SK-N-SH (cell line): ENCODE results near the gene PPP1R1B. TPM values are rescaled to one million over a fixed set of nuclear protein-coding genes. Genes with fewer than 3 reads are reported as not detected.

Experiments
- CTCF ChIA-PET: fragments of 300-600, 350-600 bp; formaldehyde crosslinking; extraction: SDS; loops from one replicate; lab custom pipeline; 2021; lab: Yijun Ruan, JAX
- POLR2A ChIA-PET: fragments of 350-600 bp; sonication (Branson Sonifier 250); formaldehyde crosslinking; extraction: SDS; loops from one replicate; lab custom pipeline; 2020; ENCODE audit warnings: antibody characterized with exemption, inconsistent platforms; lab: Yijun Ruan, JAX
- DNase-seq: peaks from one replicate; pipeline ENCODE4 v3.0.0; 2012
- H2AFZ ChIP-seq: fragments of 200-600 bp; sonication (generic); 2 replicates; pipeline ENCODE4 v1.8.1; 2016; ENCODE audit warnings: antibody characterized with exemption, mild to moderate bottlenecking, low read depth
- H3F3A ChIP-seq: fragments of 200-600 bp; sonication (generic); replicated peaks from 2 replicates; pipeline ENCODE3; 2016; ENCODE audit warnings: antibody characterized with exemption, mild to moderate bottlenecking; ENCODE audit not compliant: insufficient read depth
- H3K27ac ChIP-seq, 2 experiments: fragments of 200-500 bp in 1 of 2; fragments of 200-600 bp in 1 of 2; sonication (Bioruptor generic) in 1 of 2; sonication (generic), shearing (Covaris generic) in 1 of 2; 2 replicates each; pipeline versions ENCODE4 v1.5.1 to v1.6.1; 2014 to 2016; ENCODE audit warnings: low read depth in 2 of 2, inconsistent platforms in 1 of 2, low read length in 1 of 2, mild to moderate bottlenecking in 1 of 2, mixed read lengths in 1 of 2
- H3K27me3 ChIP-seq: fragments of 200-600 bp; sonication (generic), shearing (Covaris generic); 2 replicates; pipeline ENCODE4 v1.6.1; 2016; ENCODE audit warnings: mixed run types; ENCODE audit not compliant: insufficient read depth
- H3K36me3 ChIP-seq, 2 experiments: fragments of 200-500 bp in 1 of 2; fragments of 200-600 bp in 1 of 2; sonication (Bioruptor generic) in 1 of 2; sonication (generic) in 1 of 2; replicated peaks in 1 of 2; 2 replicates each; pipeline versions ENCODE3 to v1.5.1; 2014 to 2016; ENCODE audit warnings: low read length in 1 of 2, mild to moderate bottlenecking in 1 of 2; ENCODE audit not compliant: insufficient read depth in 2 of 2, control insufficient read depth in 1 of 2
- H3K4me1 ChIP-seq, 2 experiments: fragments of 200-500 bp in 1 of 2; fragments of 200-600 bp in 1 of 2; sonication (Bioruptor generic) in 1 of 2; sonication (generic), shearing (Covaris generic) in 1 of 2; 2 replicates each; pipeline versions ENCODE4 v1.5.1 to v1.6.1; 2014 to 2016; ENCODE audit warnings: low read depth in 1 of 2, low read length in 1 of 2, mixed run types in 1 of 2; ENCODE audit not compliant: insufficient read depth in 2 of 2, control insufficient read depth in 1 of 2
- H3K4me2 ChIP-seq: fragments of 200-600 bp; sonication (generic), shearing (Covaris generic); 2 replicates; pipeline ENCODE4 v1.6.1; 2017; ENCODE audit warnings: mixed run types
- H3K4me3 ChIP-seq, 2 experiments: fragments of 200-500 bp in 1 of 2; fragments of 200-600 bp in 1 of 2; sonication (Bioruptor generic) in 1 of 2; sonication (generic), shearing (Covaris generic) in 1 of 2; 2 replicates each; pipeline versions ENCODE4 v1.5.1 to v1.8.1; 2014 to 2016; ENCODE audit warnings: low read depth in 2 of 2, inconsistent platforms in 1 of 2, low read length in 1 of 2, mild to moderate bottlenecking in 1 of 2, mixed read lengths in 1 of 2, moderate library complexity in 1 of 2
- H3K79me2 ChIP-seq: fragments of 200-600 bp; sonication (generic); 2 replicates; pipeline ENCODE4 v1.8.1; 2017; ENCODE audit warnings: mild to moderate bottlenecking; ENCODE audit not compliant: insufficient read depth
- H3K9ac ChIP-seq: fragments of 200-600 bp; sonication (generic); 2 replicates; pipeline ENCODE4 v1.6.1; 2017; ENCODE audit warnings: mixed run types
- H3K9me2 ChIP-seq: fragments of 200-600 bp; sonication (generic); 2 replicates; pipeline ENCODE4 v1.6.1; 2017; ENCODE audit warnings: mixed run types
- H3K9me3 ChIP-seq: fragments of 200-600 bp; sonication (generic); 2 replicates; pipeline ENCODE4 v1.6.1; 2017; ENCODE audit warnings: mixed run types, mild to moderate bottlenecking, moderate library complexity
- H4K20me1 ChIP-seq: fragments of 200-600 bp; sonication (generic); 2 replicates; pipeline ENCODE4 v1.6.1; 2017; ENCODE audit warnings: mild to moderate bottlenecking, mixed run types; ENCODE audit not compliant: insufficient read depth
- CHD2 ChIP-seq: fragments of 150-350 bp; IDR thresholded peaks from 2 replicates; pipeline ENCODE4 v1.6.1; 2018; ENCODE audit warnings: low read length; ENCODE audit not compliant: partially characterized antibody
- GABPA ChIP-seq: IDR thresholded peaks from 2 replicates; pipeline ENCODE4 v1.4.0; 2012; ENCODE audit warnings: low read depth, mild to moderate bottlenecking
- NFIC ChIP-seq: IDR thresholded peaks from 2 replicates; pipeline ENCODE4 v1.4.0; 2012; ENCODE audit warnings: borderline replicate concordance
- RCOR1 ChIP-seq: fragments of 150-350 bp; IDR thresholded peaks from 2 replicates; pipeline ENCODE4 v1.6.1; 2017; ENCODE audit warnings: antibody characterized with exemption, low read length
- SIN3A ChIP-seq: IDR thresholded peaks from 2 replicates; pipeline ENCODE4 v1.6.1; 2012; ENCODE audit warnings: low read depth, mild to moderate bottlenecking, low read length, moderate library complexity, borderline replicate concordance
- TAF1 ChIP-seq: IDR thresholded peaks from 2 replicates; pipeline ENCODE4 v1.6.1; 2012; ENCODE audit warnings: low read depth, mild to moderate bottlenecking, low read length, moderate library complexity, borderline replicate concordance
- WGBS: methylation state at CpG from one replicate; pipeline ENCODE4 v1.1.6; 2017; ENCODE audit warnings: low lambda C conversion rate; 5-methylcytosine and 5-hydroxymethylcytosine counted together
- polyA plus RNA-seq, 3 experiments: library from polyadenylated mRNA; depleted of rRNA; stranded (reverse); fragments of >200 nt; gene quantifications; 2 replicates each; pipeline ENCODE4 v1.2.3, GENCODE V29; 2012
- TF ChIP-seq, protein P1 (sequence below): IDR thresholded peaks from 2 replicates; pipeline ENCODE4 v1.6.1; 2012; ENCODE audit warnings: mild to moderate bottlenecking, low read depth, low read length, moderate library complexity
- TF ChIP-seq, protein P2 (sequence below): IDR thresholded peaks from 2 replicates; pipeline ENCODE4; 2012

Gene PPP1R1B
- polyA plus RNA-seq, 1 of the 3 experiments (the other 2 are of a cell fraction): 0.07 TPM

DNA sequence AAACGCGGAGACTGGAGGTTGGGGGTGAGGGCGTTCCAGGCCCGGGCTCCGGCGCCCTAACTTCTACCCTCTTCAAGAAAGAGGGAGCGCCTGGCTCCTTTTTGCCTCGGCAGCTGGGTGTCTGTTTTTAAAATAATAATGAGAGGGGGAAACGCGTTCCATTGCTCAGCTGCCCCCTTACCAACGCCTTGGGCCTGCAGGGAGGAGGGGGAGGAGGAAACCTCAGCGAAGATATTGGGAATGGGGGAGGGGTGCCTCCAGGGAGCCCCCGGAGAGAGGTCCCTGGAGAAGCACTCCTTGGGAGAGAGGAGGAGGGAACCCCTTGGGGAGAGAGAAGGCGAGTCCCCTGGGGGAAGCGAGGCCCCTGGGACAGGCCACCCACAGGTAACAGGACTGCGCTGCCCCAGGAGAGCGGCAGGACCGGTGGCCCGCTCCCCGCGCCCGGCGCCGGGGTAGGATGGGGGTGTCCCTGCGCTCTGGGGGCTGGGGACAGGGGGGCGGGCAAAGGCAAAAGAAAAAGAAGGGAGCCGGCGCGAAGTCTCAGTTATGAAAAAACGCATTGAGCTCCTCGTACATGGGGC lies 21.8 kb upstream of the PPP1R1B start (continued):
- no peak for TF ChIP-seq SIN3A
- no peak for TF ChIP-seq CHD2

DNA sequence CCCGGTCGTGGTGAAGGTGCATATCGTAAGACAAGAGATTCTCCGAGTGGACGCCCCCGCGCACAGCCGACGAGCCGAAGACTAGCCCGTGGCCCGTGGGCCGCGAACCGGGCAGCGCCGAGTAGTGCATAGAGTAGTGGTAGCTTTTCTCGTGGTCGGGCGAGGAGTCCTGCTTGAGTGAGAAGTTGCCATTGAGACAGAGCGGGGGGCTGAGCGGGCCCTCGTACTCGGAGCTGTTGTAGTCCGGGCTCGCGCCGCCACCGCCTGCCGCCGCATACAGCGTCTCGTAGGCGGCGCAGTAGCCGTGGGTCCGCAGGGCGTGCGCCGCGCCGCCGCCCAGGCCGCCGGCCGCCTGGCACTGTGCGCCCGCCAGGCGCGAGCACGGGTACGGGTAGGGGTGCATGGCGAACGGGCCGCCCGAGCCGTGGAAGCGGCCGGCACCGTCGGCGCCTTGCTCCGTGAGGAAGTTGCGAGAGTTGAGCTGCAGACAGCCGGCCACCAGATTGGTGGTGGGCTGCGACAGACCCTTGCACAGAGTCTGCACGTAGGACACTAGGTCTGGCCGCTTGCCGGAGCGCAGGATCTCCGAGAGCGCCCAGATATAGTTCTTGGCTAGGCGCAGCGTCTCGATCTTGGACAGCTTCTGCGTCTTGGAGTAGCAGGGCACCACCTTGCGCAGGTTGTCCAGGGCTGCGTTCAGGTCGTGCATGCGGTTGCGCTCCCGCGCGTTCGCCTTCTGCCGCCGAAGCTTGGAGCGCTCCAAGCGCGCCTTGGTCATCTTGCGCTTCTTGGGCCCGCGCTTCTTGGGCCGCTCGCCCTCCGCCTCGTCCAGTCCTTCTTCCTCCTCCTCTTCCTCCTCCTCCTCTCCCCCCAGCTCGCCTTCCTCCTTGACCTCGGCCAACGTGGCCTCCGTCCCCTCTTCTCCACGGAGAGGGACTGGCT lies 21.0 kb upstream of the PPP1R1B start:
- H3K9me3 ChIP-seq: no peaks in the 10 kb centered on the region
- POLR2A ChIA-PET: no interaction called here
- 11% methylated on average over 35 of the region's 102 CpGs for WGBS
- no peak for TF ChIP-seq TAF1
- no peak for TF ChIP-seq GABPA
- no peak for TF ChIP-seq SIN3A
- TF ChIP-seq, protein P1, sequence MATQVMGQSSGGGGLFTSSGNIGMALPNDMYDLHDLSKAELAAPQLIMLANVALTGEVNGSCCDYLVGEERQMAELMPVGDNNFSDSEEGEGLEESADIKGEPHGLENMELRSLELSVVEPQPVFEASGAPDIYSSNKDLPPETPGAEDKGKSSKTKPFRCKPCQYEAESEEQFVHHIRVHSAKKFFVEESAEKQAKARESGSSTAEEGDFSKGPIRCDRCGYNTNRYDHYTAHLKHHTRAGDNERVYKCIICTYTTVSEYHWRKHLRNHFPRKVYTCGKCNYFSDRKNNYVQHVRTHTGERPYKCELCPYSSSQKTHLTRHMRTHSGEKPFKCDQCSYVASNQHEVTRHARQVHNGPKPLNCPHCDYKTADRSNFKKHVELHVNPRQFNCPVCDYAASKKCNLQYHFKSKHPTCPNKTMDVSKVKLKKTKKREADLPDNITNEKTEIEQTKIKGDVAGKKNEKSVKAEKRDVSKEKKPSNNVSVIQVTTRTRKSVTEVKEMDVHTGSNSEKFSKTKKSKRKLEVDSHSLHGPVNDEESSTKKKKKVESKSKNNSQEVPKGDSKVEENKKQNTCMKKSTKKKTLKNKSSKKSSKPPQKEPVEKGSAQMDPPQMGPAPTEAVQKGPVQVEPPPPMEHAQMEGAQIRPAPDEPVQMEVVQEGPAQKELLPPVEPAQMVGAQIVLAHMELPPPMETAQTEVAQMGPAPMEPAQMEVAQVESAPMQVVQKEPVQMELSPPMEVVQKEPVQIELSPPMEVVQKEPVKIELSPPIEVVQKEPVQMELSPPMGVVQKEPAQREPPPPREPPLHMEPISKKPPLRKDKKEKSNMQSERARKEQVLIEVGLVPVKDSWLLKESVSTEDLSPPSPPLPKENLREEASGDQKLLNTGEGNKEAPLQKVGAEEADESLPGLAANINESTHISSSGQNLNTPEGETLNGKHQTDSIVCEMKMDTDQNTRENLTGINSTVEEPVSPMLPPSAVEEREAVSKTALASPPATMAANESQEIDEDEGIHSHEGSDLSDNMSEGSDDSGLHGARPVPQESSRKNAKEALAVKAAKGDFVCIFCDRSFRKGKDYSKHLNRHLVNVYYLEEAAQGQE: no peak
- no peak for TF ChIP-seq RCOR1
- TF ChIP-seq, protein P2, sequence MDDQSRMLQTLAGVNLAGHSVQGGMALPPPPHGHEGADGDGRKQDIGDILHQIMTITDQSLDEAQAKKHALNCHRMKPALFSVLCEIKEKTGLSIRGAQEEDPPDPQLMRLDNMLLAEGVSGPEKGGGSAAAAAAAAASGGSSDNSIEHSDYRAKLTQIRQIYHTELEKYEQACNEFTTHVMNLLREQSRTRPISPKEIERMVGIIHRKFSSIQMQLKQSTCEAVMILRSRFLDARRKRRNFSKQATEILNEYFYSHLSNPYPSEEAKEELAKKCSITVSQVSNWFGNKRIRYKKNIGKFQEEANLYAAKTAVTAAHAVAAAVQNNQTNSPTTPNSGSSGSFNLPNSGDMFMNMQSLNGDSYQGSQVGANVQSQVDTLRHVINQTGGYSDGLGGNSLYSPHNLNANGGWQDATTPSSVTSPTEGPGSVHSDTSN: no peak
- no peak for TF ChIP-seq NFIC
- TF ChIP-seq, all 33 proteins: peak for 0
- no peak overlapping the region for H3K27ac ChIP-seq
- H4K20me1 ChIP-seq: 0 out of 2 replicates have a peak, but pooled peaks cover 5% of the 10 kb centered on the region
- no peak overlapping the region for H3K4me3 ChIP-seq
- H3K4me2 ChIP-seq: 0 out of 2 replicates have a peak overlapping the region, but pooled peaks have one; percentile 7
- no peaks in the 10 kb centered on the region; a peak in 1 of 4 replicates for H3K4me1 ChIP-seq
- no peaks in the 10 kb centered on the region for H3K36me3 ChIP-seq
- H3K79me2 ChIP-seq: no peaks in the 10 kb centered on the region
- no peaks in the 10 kb centered on the region for H3K9me2 ChIP-seq
- no peaks in the 10 kb centered on the region for H3F3A ChIP-seq
- H3K27me3 ChIP-seq: peaks cover 94% of the 10 kb centered on the region
- H2AFZ ChIP-seq: no peak overlapping the region
- CTCF ChIA-PET: interaction anchor here (0.6 to 17.5 kb wide), 7 partner anchors 8 to 179 kb away, joined by 3 to 285 read pairs (median 4); partner anchors contain the start of genes PNMT and PPP1R1B
- no peak overlapping the region for H3K9ac ChIP-seq
- DNase-seq: peak; percentile 66
